ENCODE data around the gene EFEMP2.

The EFEMP2 gene

DNA sequence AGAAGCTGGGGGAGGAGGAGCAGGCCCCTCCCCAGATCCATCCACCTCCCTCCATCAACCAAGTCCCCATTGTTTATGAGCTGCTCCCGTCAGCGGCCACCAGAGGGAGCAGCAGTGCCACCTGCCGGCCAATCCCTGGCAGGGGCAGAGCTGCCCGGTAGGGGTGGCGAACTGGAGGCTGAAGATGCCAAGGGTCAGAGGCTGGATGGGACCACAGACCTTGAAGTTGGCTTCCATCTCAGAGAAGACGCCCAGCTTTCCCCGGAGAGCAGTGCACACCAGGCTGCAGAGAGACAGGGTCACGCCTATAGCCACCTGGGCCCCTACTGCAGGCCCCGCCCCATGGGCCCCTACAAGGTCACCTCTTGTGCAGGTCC lies 12.1 kb upstream of the EFEMP2 start:
- peak; percentile 84 for DNase-seq (ENCODE audit: low spot score)

DNA sequence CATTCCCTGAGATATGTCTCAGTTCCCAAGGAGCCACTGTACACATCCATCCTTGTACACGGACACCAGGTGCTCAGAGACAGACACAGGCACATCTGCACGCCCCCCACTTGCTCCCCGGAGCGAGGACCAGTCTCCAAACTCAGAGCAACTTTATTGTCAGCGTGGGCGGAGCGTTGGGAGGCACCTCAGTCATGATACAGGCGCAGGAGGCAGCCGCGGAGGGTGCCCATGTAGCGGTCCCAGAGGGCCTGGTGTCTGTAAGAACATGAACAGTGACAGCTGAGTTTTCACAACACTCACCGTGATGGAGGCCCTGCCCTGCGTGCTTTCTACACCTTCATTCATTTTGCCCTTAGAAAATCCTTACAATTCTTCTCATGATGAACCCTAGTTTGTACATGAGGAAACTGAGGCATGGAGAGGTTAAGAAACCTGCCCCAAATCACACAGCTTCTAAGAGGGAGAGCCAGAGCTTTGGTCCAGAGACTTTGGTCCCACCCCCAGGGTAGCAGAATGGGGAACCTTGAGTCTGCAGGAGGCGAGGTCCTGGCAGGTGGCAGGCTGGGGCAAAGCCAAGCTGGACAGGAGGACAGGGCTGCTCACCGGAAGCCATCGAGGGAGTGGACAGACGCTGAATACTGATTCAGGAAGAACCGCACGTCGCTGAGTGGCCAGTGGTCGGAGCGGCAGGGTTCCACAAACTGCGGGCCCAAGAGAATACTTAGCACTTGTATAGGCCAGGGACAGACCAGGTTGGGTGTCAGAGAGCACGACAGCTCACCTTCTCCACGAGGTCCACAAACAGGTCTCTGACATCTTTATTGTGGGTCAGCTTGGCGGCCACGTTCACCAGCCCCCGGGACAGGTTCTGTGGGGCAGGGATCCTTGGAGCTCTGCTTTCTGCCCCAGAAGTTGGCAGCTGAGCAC lies 11.5 kb upstream of the EFEMP2 start:
- DNase-seq (ENCODE audit: low spot score): no peak

DNA sequence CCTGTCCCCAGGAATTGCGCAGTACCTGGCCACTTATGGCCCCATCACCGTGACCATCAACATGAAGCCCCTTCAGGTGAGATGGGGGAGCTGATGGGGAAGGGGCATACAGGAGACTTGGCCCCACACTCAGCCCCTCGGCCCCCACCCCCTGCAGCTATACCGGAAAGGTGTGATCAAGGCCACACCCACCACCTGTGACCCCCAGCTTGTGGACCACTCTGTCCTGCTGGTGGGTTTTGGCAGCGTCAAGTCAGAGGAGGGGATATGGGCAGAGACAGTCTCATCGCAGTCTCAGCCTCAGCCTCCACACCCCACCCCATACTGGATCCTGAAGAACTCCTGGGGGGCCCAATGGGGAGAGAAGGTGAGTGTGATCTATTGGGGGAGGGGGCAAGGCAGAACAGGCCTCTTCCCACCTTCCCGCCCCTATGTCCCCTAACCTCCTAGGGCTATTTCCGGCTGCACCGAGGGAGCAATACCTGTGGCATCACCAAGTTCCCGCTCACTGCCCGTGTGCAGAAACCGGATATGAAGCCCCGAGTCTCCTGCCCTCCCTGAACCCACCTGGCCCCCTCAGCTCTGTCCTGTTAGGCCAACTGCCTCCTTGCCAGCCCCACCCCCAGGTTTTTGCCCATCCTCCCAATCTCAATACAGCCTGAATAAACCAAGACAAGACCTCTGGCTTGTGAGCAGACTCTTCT lies 10.6 kb upstream of the EFEMP2 start:
- no peak for DNase-seq (ENCODE audit: low spot score)

DNA sequence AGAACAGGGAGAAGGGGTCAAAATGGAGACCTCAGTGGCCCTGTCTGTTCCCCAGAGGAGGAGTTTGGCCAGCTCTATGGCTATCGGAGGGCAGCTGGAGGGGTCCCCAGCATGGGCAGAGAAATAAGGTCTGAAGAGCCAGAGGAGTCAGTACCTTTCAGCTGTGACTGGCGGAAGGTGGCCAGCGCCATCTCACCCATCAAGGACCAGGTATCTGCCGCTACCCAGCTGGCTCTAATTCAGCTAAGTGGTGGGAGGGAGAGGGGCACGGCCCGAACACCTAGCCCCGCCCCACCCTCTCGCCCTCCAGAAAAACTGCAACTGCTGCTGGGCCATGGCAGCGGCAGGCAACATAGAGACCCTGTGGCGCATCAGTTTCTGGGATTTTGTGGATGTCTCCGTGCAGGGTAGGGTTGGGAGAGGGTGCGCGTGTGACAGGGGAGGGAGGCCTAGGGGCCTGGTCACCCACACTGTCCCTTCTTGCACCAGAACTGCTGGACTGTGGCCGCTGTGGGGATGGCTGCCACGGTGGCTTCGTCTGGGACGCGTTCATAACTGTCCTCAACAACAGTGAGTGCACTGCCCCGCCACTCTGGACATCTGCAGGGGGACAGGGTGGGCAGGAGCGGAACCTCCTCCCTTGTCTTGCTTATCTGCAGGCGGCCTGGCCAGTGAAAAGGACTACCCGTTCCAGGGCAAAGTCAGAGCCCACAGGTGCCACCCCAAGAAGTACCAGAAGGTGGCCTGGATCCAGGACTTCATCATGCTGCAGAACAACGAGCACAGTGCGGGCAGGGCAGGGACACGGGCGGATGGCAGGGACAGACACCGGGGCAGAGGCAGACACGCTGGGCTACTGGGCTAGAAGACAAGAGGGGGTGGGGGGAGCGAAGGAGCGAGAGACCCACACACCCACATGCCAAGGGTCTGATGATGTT lies 9.8 kb upstream of the EFEMP2 start:
- DNase-seq (ENCODE audit: low spot score): no peak

DNA sequence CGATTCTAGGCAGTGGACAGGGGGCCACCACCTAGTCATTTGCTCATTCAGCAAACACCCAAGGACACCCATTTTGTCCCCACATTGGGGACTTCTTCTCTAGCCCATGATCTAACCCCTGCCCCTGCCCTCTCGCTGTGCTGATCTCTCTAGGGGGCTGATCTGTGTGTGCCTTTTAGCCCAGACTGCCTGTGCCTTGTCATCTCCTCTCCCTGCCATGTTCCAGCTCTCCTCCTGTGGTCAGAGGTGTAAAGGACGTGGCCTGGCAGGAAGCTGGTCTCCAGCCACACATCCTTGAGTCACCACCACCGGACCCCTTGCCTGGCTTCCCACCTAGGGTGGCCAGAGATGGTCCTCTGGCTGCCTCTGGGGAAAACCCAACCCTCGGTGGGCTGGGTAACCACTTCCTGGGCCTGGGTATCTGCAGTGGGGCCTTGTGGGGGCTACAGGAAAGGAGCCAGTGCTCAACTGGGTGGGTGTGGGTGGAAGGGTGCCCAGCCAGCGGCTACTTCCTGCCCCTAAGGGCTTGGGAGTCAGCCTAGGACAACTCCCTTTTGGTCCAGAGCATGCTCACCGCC lies 8.3 kb upstream of the EFEMP2 start:
- no peak for DNase-seq (ENCODE audit: low spot score)

DNA sequence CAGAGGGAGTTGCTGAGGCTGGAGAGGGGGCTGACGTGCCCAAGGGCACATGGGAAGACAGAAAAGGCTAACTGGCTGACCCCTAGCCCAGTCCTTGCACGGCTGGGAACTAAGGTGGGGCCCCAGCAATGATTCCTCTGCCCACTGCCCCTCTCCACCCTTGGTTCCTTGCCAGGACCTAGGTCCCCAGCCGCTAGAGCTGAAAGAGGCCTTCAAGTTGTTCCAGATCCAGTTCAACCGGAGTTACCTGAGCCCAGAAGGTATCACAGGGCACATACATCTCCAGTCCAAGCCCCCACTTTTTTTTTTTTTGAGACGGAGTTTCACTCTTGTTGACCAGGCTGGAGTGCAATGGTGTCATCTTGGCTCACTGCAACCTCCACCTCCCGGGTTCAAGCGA lies 7.4 kb upstream of the EFEMP2 start:
- DNase-seq (ENCODE audit: low spot score): no peak

DNA sequence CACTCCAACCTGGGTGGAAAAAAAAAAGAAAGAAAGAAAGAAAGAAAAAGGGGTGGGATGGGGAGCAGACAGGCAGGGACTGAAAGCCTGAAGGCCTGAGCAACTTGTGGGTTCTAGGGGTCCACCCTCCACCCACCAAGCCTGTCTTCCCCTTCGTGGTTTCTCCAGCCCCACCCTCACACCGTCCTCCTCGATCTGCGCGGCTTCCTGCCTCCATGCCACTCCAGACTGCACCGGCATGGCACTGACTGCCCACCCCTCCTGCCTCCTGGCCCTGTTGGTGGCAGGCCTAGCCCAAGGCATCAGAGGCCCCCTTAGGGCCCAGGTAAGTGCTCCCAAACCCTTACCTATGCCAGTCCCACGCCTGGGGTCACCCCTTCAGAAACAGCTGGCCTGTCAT lies 7.0 kb upstream of the EFEMP2 start, which contains the start of gene CTSW:
Gene CTSW (plus strand): TSS at position 221 of the 400 bp plus-strand sequence. CDS start 18 bp downstream, at position 239.
- no peak for DNase-seq (ENCODE audit: low spot score)

DNA sequence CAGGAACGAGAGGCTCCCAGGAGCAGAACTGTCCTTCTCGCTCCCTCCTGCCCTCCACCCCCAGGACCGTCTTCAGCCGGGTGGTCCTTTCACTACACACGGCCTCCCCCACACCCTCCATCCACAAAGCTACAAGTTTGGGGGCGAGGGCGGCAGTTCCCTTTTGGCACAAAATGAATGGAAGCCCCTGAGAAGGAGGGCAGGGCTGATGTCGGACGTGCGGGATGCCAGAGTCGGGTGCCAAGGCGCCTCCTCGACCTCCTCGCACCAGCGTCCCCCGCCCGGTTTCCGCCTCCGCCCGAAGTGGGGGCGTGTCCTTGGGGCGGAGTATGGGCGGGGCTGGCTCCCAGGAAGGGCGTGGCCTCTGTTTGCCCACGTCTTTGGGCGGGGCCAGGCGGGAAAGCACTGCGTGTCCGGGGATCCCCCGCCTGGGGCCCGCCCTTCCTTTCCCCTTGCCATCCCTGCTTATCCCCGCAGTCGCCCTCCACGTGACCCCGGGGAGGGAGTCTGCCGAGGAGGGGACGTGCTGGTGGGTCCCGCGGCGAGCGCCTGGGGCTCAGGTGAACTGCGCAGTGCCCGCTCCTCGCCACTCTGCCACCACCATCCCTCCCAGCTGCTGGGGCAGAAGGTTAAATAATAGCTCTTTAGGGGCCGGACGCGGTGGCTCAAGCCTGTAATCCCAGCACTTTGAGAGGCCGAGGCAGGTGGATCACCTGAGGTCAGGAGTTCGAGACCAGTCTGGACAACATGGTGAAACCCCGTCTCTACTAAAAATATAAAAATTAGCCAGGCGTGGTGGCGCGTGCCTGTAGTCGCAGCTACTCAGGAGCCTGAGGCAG lies 937 bp upstream of the EFEMP2 start:
- DNase-seq (ENCODE audit: low spot score): peak; percentile 97

DNA sequence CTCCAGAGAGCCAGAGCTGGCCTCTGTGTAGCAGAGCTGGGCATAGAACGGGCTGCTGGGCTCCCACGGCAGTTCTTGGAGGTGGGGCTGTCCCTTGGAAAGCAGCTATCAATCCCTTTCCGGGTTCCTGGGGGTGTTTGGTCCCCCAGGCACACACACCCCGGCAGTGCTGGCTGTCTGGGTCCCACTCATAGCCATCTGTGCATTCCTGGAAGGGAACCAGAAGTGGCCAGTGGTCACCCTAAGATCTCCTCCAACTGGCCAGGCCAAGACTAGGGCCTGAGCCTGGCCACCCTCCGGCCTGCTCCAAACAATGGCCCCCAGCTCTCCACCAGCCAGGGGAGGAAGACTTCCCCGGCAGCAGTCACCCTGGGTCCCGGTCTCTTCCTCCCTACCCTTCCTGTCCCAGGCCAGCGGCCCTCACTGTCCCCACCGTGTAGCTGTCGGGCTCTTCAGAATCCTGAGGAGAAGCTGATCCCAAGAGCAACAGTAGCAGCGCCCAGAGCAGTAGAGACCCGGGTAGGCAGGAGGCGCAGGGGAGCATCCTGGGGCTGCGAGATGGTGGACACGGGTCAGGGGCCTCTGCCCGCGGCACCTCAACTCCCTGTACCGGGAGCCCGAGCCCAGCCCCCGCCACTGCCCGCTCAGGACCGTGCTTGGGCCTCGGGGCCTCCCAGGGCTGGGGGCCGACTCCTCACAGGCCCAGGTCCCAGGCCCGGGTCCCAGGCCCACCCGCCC lies 620 bp downstream of the EFEMP2 start:
- peak; percentile 58 for DNase-seq (ENCODE audit: low spot score)

DNA sequence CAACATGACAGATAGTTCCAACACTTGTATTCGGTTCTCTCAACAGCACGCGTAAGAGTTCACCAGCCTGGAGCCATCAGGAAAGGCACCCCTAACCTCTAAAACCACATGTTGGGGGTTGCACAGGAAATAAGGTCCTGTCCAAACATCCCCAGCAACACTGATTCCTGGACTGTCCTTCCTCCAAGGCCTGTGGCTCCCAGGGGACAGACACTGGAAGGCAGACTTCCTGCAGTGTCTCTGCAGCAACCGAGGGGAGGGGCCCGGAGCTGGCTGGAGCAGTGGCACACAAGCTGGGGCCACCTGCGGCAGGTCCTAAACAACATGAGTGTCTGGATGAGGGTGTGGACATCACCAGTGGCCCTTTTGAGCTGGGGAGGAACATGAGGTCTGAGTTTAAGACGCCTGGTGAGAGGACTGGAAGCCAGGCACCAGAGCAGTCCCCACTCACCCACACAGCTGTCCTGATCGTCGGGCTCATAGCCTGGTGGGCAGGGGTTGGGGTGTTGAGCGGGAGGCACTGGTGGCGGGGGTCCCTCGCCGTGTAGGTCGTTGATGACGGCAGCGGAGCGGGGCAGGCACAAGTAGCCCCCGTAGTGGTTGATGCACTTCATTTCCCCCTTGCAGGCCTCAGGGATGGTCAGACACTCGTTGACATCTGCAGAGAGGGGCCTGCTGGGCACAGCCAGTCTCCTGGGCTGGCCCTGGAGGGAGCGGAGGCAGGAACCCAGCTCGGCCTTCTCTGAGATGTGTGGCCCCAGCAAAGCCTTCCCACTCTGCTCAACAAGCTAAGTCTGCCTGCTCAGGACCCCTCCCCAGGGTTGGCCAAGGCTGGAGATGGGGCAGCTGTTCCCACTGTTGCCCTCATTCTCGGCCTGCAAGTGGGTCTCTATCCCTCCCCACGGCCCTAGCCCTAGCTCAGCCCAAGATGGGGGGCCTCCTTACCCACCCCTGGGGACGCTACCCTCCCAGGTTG lies 1.6 kb downstream of the EFEMP2 start:
- no peak for DNase-seq (ENCODE audit: low spot score)

DNA sequence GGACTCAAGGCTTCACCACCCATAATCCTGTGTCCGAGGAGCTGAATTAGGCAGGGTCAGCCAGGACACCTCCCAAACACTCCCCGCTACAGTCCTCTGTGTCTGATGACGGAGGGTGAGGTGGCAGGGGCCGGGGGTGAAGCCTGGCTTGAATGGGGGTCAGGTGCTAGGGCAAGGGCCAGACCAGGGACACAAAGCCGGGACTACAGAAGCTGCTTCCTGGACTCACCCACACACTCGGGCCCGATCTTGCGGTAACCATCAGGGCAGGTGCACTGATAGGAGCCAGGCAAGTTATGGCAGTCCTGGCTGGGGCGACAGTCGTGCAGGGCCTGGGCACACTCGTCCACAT lies 2.3 kb downstream of the EFEMP2 start:
- DNase-seq (ENCODE audit: low spot score): no peak

DNA sequence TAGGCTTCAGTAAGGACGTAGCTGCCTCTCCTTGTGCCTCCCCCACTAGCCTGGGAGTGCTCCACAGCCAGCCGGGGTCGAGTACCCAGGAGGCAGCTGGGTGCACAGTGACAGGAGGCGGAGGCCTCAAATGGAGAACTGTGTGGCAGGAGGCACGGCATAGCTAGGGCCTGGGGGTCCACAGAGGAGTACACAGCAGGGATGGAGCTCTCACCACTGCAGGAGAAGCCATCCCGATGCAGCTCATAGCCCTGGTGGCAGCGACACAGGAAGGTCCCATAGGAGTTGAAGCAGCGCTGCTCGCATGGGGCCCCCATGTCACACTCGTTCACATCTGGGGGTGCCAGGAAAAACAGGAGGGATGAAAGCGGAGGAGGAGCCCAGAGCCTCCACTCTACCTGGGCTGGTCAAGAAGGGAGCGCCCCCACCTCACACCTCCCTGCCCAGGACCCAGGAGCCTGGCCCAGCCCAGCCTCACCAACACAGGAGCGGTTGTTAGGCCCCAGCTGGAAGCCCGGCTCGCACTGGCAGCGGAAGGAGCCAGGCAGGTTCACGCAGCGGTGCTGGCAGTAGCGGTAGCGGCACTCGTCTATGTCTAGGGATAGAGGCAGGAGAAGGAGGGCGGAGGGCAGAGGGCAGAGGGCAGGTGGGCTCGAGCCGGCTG lies 2.8 kb downstream of the EFEMP2 start:
- DNase-seq (ENCODE audit: low spot score): no peak

DNA sequence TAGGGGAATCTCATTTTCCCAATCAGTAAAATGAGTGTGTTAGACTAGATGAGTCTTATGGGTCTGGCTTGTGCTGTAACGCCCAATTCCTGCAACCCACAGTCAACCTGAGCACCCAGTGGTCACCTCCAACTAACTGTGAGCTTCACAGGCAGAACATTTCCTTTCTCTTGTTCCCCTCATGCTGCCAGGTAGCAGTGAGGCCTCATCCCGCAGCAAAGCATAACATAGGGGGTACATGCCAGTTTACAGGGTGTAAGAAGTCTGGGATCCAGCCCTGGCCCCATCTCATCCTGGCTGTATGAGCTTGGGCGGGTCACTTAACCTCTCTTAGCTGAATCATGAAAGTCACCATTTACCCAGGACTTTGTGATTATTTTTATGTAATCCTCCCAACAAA lies 3.7 kb downstream of the EFEMP2 start:
- no peak for DNase-seq (ENCODE audit: low spot score)

DNA sequence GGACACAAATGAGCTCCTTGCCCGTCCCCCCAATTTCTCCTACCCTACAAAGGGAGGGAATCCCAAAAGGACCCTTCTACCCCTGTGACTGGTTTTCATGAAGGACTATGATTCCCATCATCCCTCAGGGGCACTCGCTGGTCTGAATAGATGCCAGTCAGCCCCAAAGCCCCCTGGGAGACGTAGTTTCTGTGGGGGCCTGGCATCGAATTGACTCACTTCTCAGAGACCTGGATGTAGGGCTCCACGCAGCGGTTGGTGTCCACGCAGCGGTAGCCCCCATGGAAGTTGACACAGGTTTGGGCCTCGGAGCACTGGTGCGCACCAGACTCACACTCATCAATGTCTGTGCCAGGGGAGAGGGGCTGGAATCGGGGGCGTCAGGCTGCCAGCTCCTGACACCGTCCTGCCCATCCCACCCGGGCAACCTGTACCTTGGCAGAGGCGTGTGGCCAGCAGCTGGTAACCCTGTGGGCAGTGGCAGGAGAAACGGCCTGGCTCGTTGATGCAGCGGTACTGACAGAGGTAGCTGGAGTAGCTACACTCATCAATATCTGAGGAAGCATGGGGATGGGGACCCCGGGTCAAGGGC lies 4.4 kb downstream of the EFEMP2 start:
- DNase-seq (ENCODE audit: low spot score): no peak

DNA sequence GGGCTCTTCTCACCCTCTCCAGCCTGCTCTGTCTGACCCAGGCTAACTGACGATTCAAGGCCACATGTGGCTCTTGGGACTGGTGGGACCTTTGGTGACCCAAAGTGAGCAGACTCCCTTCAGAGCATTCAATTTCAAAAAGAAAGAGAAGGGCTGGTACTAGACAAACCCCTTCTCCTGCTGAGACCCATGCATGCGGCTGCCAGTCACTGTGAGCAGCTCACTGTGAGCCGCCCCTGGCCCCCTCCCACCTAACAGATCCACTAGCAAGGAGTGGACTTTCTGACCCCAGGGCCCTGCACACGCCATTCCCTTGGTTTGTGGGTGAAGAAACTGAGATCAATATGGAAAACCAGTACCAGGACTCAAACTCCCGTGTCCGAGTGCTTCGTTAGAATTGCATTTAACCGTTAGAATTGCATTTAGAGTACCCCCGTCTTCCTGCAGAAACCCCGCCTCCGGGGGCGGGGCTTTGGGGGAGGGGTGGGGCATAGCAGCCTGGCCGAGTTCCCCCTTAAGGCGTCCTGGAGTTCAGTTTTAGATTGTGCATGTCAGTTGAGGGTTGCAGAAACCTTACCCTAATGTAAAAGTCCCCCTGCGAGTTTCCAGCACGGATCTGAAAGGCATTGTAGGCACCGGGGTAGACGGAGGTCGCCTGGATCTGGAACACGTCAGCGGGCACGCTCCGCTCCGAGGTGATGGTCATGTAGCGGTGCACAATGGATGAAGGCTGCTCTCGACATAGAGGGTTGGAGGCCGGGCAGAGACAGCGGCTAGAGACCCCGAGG lies 5.1 kb downstream of the EFEMP2 start:
- no peak for DNase-seq (ENCODE audit: low spot score)

DNA sequence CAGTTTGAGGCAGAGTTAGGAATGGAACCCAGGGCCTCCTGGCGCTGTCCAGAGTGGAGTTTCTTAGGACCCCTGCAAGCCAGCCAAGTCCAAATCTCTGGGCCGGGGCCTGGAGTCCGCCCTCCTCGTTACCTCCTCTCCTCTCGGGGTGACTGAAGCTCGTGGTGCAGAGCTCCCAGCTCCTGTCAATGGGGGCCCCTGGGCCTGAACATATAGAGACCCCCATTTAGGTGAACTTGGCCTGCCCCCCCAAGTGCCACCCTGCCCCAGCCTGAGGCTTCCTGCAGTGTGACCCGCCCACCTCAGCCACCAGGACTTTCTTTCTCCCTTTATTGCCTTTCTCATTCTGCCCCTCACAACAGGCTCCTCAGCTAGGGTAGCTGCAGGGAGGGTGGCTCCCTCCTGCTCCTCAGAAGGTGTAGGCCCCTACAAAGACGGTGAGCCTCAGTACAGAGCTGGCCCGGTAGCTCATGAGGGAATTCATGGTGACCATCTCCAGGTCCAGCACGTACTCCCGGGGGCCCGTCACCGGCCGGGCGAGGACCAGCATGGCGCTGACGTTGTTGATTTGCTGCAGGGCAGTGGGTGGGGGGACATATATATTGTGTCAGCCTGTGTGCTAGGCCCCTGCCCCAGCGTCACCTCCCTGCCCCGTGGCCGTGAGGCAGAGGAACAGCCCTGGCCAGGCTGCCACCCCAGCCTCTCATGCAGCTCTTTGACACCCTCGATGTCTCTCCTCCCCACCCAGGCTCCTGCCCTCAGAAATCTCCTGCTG lies 5.9 kb downstream of the EFEMP2 start:
- DNase-seq (ENCODE audit: low spot score): no peak

Data from HuH-7 (cell line).